Chondrocyte (in vitro differentiated cells): ENCODE results near the gene SLC8A1. TPM values are rescaled to one million over a fixed set of nuclear protein-coding genes. Genes with fewer than 3 reads are reported as not detected.

Source experiments
- DNase-seq: peaks from one replicate; pipeline ENCODE4 v3.0.0; 2021; ENCODE audit warnings: mixed read lengths, low spot score
- H3K27ac Mint-ChIP-seq: one replicate; pipeline ENCODE4 v1.8.0; 2021; ENCODE audit warnings: mild to moderate bottlenecking, moderate library complexity, mixed read lengths; ENCODE audit not compliant: unreplicated experiment
- H3K27me3 Mint-ChIP-seq: 2 replicates; pipeline ENCODE4 v1.8.0; 2021; ENCODE audit warnings: low read depth, mixed read lengths
- H3K36me3 Mint-ChIP-seq: 2 replicates; pipeline ENCODE4 v1.8.0; 2021; ENCODE audit warnings: low read depth, mixed read lengths
- H3K4me1 Mint-ChIP-seq: 2 replicates; pipeline ENCODE4 v1.8.0; 2021; ENCODE audit warnings: low read depth, mild to moderate bottlenecking, mixed read lengths
- H3K4me3 Mint-ChIP-seq: one replicate; pipeline ENCODE4 v1.8.0; 2021; ENCODE audit warnings: mild to moderate bottlenecking, moderate library complexity, mixed read lengths; ENCODE audit not compliant: unreplicated experiment
- H3K9me3 Mint-ChIP-seq: 2 replicates; pipeline ENCODE4 v1.8.0; 2021; ENCODE audit warnings: low read depth, mixed read lengths
- total RNA-seq: library from RNA; stranded (reverse); gene quantifications from 3 replicates; pipeline ENCODE4 v1.2.1, GENCODE V29; 2021
- TF ChIP-seq, protein P1 (sequence below): fragments of 200-600 bp; sonication (generic); IDR thresholded peaks from 2 replicates; pipeline ENCODE4 v1.5.0; 2021; ENCODE audit warnings: antibody characterized with exemption, mild to moderate bottlenecking, moderate library complexity

Gene SLC8A1
- total RNA-seq, 1 donor from 2014 or later: 53.7 TPM

DNA sequence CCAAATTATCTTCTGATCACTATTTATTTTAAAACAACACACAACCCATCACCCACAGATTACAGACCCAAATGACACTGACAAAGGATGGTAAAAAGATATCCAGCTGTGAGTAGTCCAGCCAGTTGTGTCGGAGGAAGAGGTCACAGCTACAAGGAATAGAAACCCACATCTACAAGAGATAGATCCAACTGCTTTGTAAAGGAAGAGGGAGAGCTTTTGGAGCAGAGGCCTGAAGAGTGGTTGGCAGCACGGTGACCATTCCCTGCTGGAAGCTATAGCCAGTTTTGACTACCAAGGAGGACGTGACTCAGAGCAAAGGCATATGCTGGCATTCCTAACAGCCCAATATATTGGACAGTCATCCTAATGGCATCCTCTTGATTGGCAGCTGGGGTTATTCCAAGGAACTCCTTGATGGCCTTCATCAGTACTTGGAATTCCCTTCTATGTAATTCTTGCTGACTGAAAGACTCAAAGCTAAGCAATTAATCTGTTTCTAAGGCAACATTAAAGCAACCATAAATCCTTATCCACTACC lies 17.1 kb downstream of the SLC8A1 start:
- peaks cover 72% of the 10 kb centered on the region for H3K4me1 Mint-ChIP-seq
- TF ChIP-seq, protein P1, sequence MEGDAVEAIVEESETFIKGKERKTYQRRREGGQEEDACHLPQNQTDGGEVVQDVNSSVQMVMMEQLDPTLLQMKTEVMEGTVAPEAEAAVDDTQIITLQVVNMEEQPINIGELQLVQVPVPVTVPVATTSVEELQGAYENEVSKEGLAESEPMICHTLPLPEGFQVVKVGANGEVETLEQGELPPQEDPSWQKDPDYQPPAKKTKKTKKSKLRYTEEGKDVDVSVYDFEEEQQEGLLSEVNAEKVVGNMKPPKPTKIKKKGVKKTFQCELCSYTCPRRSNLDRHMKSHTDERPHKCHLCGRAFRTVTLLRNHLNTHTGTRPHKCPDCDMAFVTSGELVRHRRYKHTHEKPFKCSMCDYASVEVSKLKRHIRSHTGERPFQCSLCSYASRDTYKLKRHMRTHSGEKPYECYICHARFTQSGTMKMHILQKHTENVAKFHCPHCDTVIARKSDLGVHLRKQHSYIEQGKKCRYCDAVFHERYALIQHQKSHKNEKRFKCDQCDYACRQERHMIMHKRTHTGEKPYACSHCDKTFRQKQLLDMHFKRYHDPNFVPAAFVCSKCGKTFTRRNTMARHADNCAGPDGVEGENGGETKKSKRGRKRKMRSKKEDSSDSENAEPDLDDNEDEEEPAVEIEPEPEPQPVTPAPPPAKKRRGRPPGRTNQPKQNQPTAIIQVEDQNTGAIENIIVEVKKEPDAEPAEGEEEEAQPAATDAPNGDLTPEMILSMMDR: no peak
- no peak overlapping the region for H3K4me3 Mint-ChIP-seq
- no peaks in the 10 kb centered on the region for H3K9me3 Mint-ChIP-seq
- no peaks in the 10 kb centered on the region for H3K27me3 Mint-ChIP-seq
- H3K27ac Mint-ChIP-seq: peak overlapping the region; percentile 98
- H3K36me3 Mint-ChIP-seq: no peaks in the 10 kb centered on the region
- DNase-seq: no peak

GRCh38 chr2:40433736-40434135 lies 18.2 kb downstream of the SLC8A1 start:
- DNase-seq: no peak
- H3K4me3 Mint-ChIP-seq: no peak overlapping the region
- no peaks in the 10 kb centered on the region for H3K9me3 Mint-ChIP-seq
- H3K27me3 Mint-ChIP-seq: no peaks in the 10 kb centered on the region
- H3K27ac Mint-ChIP-seq: peak overlapping the region; percentile 98
- TF ChIP-seq, protein P1: no peak
- peaks cover 6% of the 10 kb centered on the region for H3K36me3 Mint-ChIP-seq
- H3K4me1 Mint-ChIP-seq: peaks cover 62% of the 10 kb centered on the region

- Mint-ChIP-seq H3K4me1 (peaks cover 56% of the 10 kb centered on the region), H3K4me3 (no peak overlapping the region), H3K9me3 (no peaks in the 10 kb centered on the region), H3K27me3 (no peaks in the 10 kb centered on the region), H3K27ac (no peak overlapping the region), H3K36me3 (peaks cover 6% of the 10 kb centered on the region)
- TF ChIP-seq, protein P1: no peak
- DNase-seq: no peak
Observed at GRCh38 chr2:40432921-40433483, 18.9 kb downstream of the SLC8A1 start.

DNA sequence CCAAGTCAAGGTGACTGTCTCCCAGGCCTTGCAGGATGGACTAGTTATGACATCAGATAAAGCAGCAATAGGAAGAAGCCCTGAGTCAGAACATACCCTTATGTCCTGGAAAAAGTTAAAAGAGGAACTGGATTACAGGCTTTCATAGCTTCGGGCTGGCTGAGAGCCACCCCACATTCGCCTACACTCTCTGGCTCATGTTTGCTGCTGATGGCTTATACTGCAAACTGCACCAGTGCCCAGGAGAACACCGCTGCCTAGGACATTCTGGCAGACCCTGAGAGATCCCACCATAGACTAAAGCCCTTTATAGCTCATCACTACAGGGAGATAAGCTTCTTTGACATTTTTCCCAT lies 20.3 kb downstream of the SLC8A1 start:
- peaks cover 8% of the 10 kb centered on the region for H3K36me3 Mint-ChIP-seq
- H3K4me3 Mint-ChIP-seq: no peak overlapping the region
- no peaks in the 10 kb centered on the region for H3K27me3 Mint-ChIP-seq
- peak overlapping the region; percentile 70 for H3K27ac Mint-ChIP-seq
- DNase-seq: no peak
- TF ChIP-seq, protein P1: no peak
- no peaks in the 10 kb centered on the region for H3K9me3 Mint-ChIP-seq
- H3K4me1 Mint-ChIP-seq: peaks cover 56% of the 10 kb centered on the region

DNA sequence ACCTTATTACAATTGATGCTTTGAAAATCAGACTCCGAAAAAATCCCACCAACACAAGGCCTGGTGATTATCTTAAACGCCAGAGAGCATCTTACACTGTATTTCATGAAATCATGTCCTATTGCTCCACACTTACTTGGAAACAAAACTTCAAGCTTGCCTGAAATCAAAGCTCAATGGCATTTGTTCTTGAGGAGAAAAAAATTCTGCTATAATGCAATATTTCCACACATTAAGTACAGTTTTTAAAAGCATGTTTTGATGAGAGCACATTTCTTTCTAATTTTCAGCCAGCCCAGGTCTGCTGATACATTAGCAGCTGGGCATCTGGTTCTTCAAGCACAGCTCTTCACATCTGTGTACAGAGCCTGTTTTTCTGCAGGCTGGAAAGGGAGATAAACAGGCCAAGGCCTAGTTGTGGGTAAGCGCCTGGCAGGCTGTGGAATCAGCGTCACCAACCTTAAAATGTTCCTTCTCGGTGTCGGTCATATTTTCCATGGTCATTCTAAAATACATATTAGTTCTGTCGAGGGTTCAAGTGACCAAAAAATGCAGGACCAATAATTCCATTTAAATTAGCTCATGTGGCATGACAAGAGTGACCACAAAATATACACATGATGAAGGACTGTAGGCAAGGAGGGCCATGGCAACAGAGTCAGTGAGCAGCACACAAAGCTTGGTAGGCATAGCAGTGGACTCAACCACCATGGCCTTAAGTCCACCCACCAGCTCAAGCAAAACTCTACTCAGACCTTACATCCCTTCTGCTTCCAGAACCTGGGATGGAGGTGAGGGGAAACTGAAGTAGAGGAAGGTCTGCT lies 20.9 kb downstream of the SLC8A1 start:
- Mint-ChIP-seq H3K36me3 (peaks cover 8% of the 10 kb centered on the region), H3K4me3 (no peak overlapping the region), H3K9me3 (no peaks in the 10 kb centered on the region), H3K27ac (peak overlapping the region; percentile 70), H3K27me3 (no peaks in the 10 kb centered on the region), H3K4me1 (peaks cover 51% of the 10 kb centered on the region)
- TF ChIP-seq, protein P1: no peak
- DNase-seq: no peak
